ENCODE measurements around the gene SLC25A11.

Gene SLC25A11

GRCh38 chr17:4899341-4900230 lies 40.3 kb downstream of the SLC25A11 start, which contains the start of gene C17orf107:
Gene C17orf107 (plus strand): TSS chr17:4899536. CDS start chr17:4899763, 227 bp downstream.
- in situ Hi-C loops (cut with MboI; ENCODE audit: low sequenced_read_pairs, unreplicated experiment) = no loop called here
- no peak for TF ChIP-seq CTCF (IDR thresholded peaks at IDR 0.05; ENCODE audit: borderline replicate concordance, control extremely low read depth, extremely low read depth, insufficient read depth, missing control alignments)
- DNase-seq (ENCODE audit: low spot score) = peak; percentile 93

GRCh38 chr17:4898927-4899326 lies 40.9 kb downstream of the SLC25A11 start:
- in situ Hi-C loops (cut with MboI; ENCODE audit: low sequenced_read_pairs, unreplicated experiment) = no loop called here
- TF ChIP-seq CTCF (IDR thresholded peaks at IDR 0.05; ENCODE audit: borderline replicate concordance, control extremely low read depth, extremely low read depth, insufficient read depth, missing control alignments) = no peak
- DNase-seq (ENCODE audit: low spot score) = no peak

- TF ChIP-seq CTCF (IDR thresholded peaks at IDR 0.05; ENCODE audit: borderline replicate concordance, control extremely low read depth, extremely low read depth, insufficient read depth, missing control alignments) = no peak
- in situ Hi-C loops (cut with MboI; ENCODE audit: low sequenced_read_pairs, unreplicated experiment) = no loop called here
- DNase-seq (ENCODE audit: low spot score) = no peak
These were observed 41.5 kb downstream of the SLC25A11 start for GRCh38 chr17:4898351-4898750.

- in situ Hi-C loops (cut with MboI; ENCODE audit: low sequenced_read_pairs, unreplicated experiment) = no loop called here
- DNase-seq (ENCODE audit: low spot score) = no peak
- no peak for TF ChIP-seq CTCF (IDR thresholded peaks at IDR 0.05; ENCODE audit: borderline replicate concordance, control extremely low read depth, extremely low read depth, insufficient read depth, missing control alignments)
These were observed 42.1 kb downstream of the SLC25A11 start for GRCh38 chr17:4897785-4898184.

GRCh38 chr17:4897198-4897687 lies 42.6 kb downstream of the SLC25A11 start:
- in situ Hi-C loops (cut with MboI; ENCODE audit: low sequenced_read_pairs, unreplicated experiment) = no loop called here
- no peak for TF ChIP-seq CTCF (IDR thresholded peaks at IDR 0.05; ENCODE audit: borderline replicate concordance, control extremely low read depth, extremely low read depth, insufficient read depth, missing control alignments)
- DNase-seq (ENCODE audit: low spot score) = no peak

- DNase-seq (ENCODE audit: low spot score) = no peak
- TF ChIP-seq CTCF (IDR thresholded peaks at IDR 0.05; ENCODE audit: borderline replicate concordance, control extremely low read depth, extremely low read depth, insufficient read depth, missing control alignments) = no peak
- in situ Hi-C loops (cut with MboI; ENCODE audit: low sequenced_read_pairs, unreplicated experiment) = no loop called here
These were observed 43.3 kb downstream of the SLC25A11 start for GRCh38 chr17:4896332-4897197.
